C4-2B (cell line): ENCODE results near the gene STARD10.

Source experiments
- H3K27ac ChIP-seq: fragments of 450-650 bp; 2 replicates; pipeline ENCODE4 v1.5.1; 2017
- ZFX ChIP-seq: fragments of 450-650 bp; IDR thresholded peaks from 2 replicates; pipeline ENCODE4 v1.6.1; 2017
- TF ChIP-seq, protein P1 (sequence below): fragments of 450-650 bp; conservative IDR thresholded peaks from 2 replicates; pipeline ENCODE4 v1.5.1; 2017; ENCODE audit warnings: mild to moderate bottlenecking

STARD10 gene

DNA sequence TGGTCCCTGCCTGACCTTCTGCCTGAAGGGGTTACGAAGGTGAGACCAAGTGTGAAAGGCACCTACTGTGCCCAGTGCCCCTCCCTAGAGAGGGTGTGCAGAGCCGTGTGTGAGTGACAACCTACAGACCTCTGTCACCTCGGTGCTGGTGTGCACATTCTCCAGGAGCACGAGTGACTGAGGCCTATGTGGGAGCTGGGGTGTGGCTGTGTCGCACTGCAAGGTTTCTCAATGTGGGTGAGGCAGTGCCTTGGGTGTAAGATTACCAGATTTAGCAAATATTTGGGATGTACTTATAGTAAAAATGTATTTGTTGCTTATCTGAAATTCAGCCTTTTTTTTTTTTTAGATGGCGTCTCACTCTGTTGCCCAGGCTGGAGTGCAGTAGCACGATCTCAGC lies 5.6 kb downstream of the STARD10 start:
- H3K27ac ChIP-seq: no peak overlapping the region
- no peak for TF ChIP-seq ZFX
- TF ChIP-seq, protein P1, sequence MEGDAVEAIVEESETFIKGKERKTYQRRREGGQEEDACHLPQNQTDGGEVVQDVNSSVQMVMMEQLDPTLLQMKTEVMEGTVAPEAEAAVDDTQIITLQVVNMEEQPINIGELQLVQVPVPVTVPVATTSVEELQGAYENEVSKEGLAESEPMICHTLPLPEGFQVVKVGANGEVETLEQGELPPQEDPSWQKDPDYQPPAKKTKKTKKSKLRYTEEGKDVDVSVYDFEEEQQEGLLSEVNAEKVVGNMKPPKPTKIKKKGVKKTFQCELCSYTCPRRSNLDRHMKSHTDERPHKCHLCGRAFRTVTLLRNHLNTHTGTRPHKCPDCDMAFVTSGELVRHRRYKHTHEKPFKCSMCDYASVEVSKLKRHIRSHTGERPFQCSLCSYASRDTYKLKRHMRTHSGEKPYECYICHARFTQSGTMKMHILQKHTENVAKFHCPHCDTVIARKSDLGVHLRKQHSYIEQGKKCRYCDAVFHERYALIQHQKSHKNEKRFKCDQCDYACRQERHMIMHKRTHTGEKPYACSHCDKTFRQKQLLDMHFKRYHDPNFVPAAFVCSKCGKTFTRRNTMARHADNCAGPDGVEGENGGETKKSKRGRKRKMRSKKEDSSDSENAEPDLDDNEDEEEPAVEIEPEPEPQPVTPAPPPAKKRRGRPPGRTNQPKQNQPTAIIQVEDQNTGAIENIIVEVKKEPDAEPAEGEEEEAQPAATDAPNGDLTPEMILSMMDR: no peak

DNA sequence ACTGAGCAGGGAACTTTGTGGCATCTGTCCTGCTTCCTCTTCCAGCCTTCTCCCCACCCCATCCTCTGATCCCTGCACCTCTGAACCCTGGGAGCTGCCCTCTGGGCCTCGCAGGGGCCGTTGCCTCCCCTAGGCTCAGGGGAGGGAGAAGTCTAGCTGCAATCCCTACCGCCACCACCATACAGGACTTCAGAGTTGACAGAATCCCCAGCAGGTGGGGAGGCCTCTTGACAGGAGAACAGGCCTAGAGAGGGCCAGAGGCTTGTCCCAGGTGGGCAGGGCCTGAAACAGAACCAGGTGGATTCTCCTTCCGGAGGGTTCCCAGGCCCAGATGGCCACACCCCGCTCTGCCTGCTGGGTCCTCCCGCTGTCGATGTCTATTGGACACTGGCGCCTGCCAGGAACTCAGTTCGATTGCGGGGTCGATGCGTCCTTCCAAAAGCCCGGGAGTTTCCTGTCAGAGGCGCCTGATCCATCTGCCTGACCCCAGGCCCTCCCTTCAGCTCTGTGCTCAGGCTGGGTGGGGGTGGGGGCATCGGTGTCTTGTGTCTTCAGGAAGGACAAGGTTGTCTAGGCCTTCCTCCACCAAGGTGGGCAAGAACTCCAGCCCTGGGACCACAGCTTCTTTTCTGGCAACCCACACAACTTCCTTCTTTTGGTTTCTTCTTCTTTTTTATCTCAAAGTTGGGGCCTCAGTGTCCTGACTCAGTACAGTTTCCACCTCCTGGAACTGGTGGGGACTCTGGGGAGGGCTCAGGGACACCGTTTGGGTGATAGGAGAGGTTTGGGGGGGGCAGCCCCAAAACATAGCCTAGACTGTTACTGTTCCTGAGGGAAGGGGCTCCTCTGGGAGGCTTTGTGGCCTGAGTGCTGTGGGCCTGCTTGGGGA lies 6.4 kb downstream of the STARD10 start:
- TF ChIP-seq, protein P1: no peak
- TF ChIP-seq ZFX: no peak
- H3K27ac ChIP-seq: no peak overlapping the region; the same call in 1 of the 2 replicates

DNA sequence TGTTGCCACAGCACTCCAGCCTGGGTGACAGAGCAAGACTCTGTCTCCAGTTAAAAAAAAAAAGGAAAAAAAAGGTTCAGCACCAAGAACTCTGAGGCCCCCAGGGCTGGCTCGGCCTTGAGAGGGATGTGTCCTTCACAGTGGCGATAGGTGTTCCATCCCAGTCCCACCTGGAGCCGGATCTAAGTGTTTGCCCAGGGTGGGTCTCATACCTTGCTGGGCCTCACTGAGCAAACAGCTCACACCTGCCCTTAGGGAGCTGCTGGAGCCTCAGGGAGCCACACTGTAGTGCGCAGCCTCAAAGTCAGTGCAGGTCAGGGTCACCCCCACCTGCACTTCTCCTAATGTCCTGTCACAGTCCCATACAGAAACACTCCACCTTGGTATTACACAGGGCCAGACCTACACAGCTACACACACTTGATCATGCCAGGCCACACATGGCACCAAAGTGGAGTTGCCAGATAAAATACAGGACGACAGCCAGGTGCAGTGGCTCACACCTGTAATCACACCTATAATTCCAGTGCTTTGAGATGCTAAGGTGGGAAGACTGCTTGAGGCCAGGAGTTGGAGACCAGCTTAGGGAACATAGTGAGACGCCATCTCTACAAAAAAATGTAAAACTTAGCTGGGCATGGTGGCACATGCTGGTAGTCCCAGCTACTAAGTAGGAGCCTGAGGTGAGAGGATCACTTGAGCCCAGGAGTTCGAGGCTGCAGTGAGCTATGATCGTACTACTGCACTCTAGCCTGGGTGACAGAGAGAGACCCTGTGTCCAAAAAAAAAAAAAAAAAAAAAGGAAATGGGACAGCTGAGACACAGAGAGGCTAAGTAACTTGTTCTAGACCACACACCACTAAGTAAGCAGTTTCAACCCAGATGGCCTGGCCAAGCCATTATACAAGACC lies 7.3 kb downstream of the STARD10 start:
- H3K27ac ChIP-seq: peak overlapping the region; percentile 28
- no peak for TF ChIP-seq ZFX
- TF ChIP-seq, protein P1: no peak

DNA sequence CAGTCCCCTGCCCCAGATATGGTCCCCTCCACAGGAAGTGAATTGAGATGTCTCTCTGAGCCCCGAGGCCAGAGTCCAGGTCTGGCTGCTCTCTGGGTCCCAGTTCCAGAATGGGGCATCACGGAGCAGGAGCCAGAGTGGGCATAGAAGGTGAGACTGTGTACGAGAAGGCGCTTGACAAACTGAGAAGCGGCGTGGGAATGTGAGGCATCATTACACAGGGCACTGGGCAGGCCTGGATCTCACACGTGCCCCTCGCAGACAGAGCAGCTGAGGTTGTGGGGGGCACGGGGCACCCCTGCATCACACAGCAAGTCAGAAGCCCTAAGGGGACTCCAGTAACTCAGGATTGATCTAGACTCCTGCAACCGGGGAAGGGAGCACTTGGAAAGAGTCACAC lies 9.2 kb downstream of the STARD10 start:
- TF ChIP-seq, protein P1: no peak
- no peak for TF ChIP-seq ZFX
- no peak overlapping the region for H3K27ac ChIP-seq

DNA sequence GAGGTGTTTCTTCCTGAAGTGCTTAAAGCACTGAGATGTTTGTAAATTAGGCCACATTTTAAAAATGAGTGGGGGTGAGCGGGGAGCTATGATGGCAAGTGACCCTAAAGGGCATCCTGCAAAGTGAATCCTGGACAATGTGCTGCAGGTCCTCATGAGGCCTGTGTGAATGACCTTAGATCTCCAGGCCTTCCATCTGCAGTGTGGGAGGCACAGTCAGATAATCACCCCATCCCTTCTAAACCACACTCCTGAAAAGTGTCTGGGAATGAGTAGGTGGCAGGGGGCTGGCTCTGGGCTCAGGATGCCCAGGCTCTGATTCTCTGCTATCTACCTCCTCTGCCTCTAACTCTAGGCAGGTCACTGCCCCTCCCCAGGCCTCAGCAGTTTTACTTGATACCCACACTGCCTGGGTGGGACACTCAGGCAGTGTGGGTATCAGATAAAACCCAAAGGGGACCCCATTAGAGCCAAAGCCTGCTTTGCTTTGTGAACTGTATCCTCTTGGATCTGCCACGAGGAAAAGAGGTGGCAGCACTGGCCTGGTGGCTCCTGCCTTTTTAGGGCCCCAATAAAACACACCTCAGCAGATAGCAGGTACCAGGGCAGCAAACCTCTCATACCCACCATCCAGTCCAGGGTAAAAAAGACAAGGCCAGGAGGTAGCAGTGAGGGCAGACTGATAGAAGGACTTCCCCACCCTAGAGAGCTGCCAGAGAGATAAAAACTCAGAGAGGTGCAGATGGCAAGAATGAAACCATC lies 10.5 kb downstream of the STARD10 start:
- H3K27ac ChIP-seq: no peak overlapping the region
- TF ChIP-seq, protein P1: no peak
- TF ChIP-seq ZFX: no peak

DNA sequence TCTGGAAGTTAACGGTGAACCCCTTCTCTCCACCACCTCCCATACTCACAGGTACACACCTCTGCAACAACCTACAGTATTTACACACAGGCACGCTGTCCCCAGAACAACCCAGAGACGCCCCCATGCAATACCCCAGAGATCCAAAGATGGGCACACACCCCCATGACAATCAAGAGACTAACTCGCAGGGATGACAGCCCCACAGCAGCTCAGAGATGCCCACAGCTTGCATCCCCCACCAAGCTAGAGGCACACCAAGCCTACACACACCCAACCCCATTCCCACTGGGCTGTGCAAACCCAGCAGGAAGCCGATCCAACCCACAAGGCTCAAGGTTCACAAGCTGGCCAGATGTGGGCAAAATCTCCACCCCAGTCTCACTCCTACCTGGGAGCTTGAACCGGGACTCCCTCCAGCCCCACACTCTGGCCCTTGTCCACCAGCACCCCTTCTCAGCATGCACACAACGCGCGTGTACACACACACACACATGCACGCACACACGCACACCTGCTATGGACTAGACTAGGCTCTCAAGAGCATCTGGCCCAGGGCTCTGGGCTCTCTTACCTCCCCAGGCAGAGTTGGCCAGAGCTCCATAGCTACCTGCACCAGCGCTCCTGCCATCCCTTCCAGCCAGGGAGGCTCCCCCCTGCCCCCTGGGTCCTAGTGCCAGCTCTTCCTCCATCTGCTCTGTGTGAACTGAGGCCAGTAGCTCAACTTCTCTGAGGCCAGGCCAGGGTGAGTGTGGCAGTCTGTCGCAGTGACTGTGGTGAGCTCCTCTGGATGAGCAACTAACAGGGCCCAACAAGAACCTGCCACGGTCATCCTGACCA lies 11.5 kb downstream of the STARD10 start:
- H3K27ac ChIP-seq: peak overlapping the region; percentile 68; the same call in 1 of the 2 replicates
- no peak for TF ChIP-seq ZFX
- TF ChIP-seq, protein P1: no peak
